NCI-H446 treated with DMSO at 0.1 percent for 48 hours (cell line): Measurements from ENCODE around the gene TUT4.

Experiments
- DNase-seq: peaks from one replicate; lab custom pipeline; 2025; lab: John Stamatoyannopoulos, UW

TUT4 gene

GRCh38 chr1:52532731-52533327 is 20.1 kb downstream of the TUT4 start:
- DNase-seq, result no peak

DNA sequence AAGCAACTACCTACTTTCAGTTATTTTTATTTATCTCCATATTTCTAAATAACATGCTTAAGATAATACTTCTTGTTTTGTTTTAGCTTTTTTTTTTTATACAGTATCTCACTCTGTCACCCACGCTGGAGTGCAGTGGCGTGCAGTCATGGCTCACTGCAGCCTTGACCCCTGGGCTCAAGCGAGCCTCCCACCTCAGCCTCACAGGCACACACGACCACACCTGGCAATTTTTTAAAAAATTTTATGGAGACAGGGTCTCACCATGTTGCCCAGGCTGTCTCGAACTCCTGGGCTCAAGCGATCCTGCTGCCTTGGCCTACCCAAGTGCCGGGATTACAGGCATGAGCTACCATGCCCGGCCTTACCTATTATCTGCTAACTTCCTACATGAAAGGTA is 20.6 kb downstream of the TUT4 start:
- DNase-seq, result no peak

GRCh38 chr1:52531249-52531872 is 21.5 kb downstream of the TUT4 start:
- no peak for DNase-seq

DNA sequence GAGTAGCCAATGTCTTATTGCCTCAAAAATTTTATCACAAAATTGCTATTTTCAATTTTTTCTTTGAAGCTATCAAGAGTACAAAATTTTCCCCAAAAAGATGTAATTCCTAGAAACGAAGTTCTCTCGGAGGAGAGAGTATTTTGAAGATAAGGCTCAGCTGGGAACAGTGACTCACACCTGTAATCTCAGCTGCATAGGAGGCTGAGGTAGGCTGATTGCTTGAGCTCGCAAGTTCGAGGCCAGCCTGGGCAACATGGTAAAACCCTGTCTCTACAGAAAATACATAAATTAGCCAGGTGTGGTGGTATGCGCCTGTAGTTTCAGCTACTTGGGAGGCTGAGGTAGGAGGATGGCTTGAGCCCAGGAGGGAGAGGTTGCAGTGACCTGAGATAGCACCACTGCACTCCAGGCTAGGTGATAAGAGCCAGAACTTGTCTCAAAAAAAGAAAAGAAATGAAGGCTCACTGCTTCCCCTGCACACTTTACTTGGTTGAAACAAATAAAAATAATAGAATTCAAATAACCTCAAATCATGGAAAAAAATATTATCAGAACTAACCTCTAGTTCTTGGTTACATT is 22.2 kb downstream of the TUT4 start:
- DNase-seq, result no peak

- DNase-seq, result no peak
Observed at GRCh38 chr1:52523376-52523775, 29.5 kb downstream of the TUT4 start.

DNA sequence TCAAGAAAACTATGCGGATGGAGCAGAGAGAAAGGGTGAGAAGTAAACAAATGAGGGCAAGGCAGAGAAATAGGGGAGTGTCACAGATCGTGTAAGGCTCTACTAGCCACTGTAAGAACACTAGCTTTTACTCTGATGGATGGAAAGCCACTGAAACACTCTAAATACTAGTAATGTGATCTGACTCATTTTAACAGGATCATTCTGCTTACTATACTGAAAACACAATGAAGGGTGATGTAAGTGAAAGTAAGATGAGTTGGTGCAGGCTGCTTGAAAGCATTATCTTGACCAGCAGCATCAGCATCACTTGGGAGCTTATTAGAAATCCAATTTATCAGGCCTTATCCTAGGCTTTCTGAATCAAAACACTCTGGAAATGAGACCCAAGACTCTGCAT is 32.7 kb downstream of the TUT4 start:
- DNase-seq, result no peak

DNA sequence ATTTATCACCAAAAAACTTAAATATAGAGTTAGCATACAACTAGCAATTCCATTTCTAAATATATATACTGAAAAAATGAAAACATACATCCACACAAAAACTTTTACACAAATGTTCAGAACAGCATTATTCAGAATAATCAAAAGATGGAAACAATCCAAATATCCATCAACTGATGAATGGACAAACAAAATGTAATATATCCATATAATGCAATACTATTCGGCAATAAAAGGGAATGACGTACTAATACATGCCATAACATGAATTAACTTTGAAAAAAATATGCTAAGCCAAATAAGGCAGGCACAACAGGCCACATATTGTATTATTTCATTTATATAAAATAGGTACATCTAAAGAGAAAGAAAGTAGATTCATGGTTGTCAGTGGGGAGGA is 33.9 kb downstream of the TUT4 start:
- no peak for DNase-seq

DNA sequence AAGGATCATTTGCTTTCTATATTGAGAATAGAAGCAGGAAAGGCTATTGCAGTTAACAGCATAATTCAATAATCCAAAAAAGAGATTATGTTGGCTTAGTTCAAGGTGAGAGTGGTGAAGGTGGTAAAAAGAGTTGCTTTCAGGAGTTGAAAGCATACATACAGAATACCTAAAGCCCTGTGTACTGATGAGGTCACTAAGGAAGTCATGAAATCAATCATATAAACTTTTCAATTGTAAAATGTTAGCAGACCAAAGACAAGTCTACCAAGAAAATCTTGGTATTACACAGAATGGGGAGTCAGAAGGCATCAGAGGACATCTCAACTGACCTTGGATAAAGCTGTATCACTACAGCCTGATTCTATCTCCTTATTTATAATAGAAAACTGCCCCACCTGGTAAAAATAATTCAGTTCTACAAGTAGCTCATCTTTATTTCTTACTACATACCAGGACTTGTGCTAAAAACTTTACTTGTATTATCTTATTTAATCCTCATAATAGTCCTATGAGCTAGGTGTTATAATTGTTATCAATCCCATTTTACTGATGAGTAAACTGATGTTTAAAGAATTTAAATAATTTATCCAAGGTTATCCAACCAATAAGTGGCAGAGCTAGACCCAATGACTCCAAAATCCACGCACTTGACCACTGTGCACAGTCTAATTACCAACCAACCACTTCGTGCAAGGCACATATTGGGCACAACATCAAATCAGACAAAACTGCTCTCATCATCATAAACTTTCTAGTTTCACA is 40.9 kb downstream of the TUT4 start:
- no peak for DNase-seq

GRCh38 chr1:52511439-52511838 is 41.5 kb downstream of the TUT4 start:
- DNase-seq, result no peak

DNA sequence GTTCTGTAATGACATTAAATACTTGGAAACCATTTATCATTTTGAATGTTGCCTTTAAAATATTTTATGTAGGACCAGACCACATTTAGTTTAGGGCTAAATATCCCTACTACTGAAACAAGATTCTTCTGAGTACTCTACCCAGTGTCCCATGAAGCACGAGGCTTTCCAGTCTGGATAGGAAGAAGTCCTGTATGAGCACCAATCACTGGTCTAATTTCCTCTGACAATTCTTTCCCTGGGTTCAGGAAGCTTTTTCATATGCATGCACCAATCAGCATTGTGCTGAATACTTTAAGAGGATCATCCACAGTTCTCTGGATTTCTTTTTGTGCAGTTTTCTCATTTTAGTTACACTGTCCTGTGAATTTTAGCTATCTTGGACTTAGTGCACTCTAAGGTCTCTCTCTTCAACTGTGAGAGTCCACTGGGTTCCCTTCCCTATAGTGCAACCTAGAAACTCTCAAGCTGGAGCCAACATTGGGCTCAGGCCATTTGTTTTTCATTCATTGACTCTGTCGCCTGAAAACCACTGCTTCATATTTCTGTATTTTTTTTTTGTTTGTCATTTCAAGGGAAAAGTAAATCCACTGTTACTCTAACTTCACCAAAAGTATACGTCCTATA is 45.9 kb downstream of the TUT4 start:
- no peak for DNase-seq

DNA sequence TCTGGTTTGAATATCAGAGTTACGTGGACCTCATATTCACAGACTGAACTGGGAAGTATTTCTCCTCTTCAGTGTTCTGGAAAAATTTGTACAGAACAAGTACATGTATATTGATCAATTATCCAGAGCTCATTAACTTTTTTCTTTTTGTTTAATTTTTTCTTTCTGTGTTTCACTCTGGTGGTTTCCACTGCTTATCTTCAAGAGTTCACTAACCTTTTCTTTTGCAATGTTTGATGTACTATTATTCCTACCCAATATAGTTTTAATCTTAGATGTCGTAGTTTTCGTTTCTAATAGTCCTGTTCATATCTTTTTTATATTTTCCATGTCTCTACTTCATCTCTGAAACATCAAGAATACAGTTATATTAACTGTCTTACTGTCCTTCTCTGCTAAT is 46.5 kb downstream of the TUT4 start:
- DNase-seq, result no peak

DNA sequence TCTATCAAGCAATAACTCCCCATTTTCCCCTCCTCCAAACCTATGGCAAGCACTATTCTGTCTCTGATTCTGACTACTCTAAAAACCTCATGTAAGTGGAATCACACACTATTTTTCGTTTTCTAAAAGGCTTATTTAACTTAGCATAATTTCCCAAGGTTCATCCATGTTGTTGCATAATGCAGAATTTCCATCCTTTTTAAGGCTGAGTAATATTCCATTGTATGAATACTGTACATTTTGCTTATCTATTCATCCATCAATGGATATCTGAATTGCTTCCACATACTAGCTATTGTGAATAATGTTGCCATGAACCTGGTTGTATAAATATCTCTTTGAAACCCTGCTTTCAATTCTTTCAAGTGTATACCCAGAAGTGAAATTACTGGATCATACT is 48.2 kb downstream of the TUT4 start:
- no peak for DNase-seq

DNA sequence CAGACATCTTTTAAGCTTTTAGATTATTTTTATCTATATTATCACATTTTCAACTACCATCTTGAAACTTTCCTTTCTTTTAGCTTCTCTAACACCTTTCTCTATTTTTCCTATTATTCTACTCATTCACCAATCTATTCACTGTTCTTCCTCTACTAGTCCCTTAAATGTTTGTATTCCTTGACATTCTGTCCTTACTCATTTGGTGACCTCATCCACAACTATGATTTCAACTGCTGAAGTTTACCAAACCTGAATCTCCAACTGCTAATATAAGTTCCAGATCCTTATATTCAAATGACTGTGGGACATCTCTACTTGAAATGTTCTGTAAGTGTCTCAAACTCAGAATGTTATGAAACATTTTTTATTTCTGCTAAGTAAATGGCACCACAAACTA is 49.2 kb downstream of the TUT4 start:
- DNase-seq, result no peak

DNA sequence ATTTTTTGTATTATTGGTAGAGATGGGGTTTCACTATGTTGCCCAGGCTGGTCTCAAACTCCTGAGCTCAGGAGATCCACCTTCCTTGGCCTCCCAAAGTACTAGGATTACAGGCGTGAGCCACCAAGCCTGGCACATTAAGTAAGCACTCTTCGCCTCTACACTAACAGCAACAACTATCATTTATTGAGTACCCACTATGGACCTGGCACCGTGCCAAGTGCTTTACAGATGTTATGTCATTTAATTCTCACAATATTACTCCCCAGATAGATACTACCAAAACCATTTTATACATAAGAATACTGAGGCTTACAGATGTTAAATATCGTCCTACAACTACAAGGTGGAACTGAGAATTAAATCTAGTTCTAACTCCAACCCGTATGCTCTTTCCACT is 50.1 kb downstream of the TUT4 start:
- no peak for DNase-seq

DNA sequence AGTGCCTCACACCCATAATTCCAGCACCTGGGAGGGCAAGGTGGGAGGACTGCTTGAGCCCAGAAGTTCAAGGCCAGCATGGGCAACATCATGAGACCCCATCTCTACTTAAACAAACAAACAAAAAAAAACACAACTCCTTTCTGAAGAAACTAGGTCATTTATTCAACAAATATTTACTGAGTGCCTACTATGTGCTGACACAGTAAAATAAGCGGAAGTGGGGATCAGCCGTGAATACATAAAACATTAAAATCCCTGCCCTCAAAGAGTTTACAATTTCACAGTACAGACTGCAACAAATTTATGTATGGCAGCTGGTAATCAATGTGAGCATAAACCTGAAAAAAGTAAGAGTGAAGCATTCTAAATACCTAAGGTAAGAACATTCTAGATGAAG is 65.3 kb downstream of the TUT4 start:
- no peak for DNase-seq

DNA sequence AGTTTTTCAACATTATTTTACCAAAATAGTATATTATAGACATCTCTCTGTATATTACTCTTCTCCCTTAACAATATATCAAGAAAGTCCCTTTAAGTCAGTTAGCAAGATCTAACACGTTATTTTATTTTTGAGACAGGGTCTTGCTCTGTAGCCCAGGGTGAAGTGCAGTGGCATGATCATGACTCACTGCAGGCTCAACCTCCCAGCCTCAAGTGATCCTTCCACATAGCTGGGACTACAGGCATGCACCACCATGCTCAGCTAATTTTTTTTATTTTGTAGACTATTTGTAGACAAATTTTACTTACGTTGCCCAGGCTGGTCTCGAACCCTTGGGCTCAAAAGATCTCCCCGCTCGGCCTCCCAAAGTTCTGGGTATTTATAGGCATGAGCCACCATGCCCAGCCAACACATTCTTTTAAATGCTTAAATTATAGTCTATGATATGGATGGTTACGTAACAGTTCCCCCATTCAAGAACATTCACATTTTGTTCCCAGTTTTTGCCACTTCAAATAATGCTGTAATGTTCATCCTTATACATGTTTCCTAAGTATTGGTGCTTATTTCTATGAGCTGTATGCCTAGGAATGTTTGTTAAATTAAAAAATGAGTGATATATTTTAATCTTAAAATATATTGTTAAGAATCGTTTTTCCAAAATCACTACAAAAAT is 70.4 kb downstream of the TUT4 start:
- DNase-seq, result no peak

- no peak for DNase-seq
Observed at GRCh38 chr1:52479076-52479475, 73.8 kb downstream of the TUT4 start.

GRCh38 chr1:52477876-52478275 is 75.0 kb downstream of the TUT4 start:
- no peak for DNase-seq

GRCh38 chr1:52476943-52477342 is 75.9 kb downstream of the TUT4 start:
- DNase-seq, result no peak

DNA sequence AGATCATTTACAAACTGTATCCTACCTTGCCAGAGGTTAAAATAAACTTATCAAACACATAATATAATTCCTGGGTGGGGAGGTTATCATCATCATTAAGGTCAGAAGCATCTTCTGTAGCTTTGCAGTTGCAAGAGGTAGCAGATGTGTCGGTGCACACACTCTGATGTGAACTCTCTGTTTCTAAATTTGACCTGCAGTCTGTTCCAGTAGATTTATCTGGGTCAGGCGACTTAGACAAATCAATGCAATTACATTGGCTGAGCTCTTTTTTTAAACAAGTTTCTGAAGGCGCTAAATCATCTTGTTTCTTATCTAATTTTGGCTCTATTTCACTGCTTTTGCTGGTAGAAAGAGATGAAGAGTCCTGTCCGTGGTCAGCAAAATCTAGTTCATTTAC is 78.1 kb downstream of the TUT4 start:
- no peak for DNase-seq

DNA sequence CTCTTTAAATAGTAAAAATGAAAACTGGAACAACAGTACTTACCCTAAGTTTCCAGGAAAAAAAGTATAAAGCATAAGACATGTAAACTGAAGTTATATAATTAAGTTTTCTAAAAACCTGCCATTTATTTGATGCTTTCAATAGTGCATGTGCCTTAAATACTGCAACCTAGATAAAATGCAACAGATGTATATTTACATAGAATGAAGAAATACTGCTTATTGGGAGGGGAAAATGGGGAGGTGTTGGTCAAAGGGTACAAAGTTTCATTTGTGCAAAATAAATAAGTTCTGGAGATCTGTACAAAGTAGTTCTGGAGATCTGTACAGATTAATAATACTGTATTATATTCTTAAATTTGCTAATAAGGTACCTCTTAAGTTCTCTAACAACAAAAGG is 79.9 kb downstream of the TUT4 start:
- DNase-seq, result no peak

- no peak for DNase-seq
Observed at GRCh38 chr1:52472384-52472783, 80.5 kb downstream of the TUT4 start.
